Measurements from ENCODE around the gene IKZF4.

IKZF4 gene

GRCh38 chr12:56013482-56013881 lies 7.4 kb upstream of the IKZF4 start:
- H3K9me3 ChIP-seq (ENCODE audit: low read length) = no peaks in the 10 kb centered on the region
- H3K9me2 ChIP-seq (ENCODE audit: low read depth, low read length) = no peaks in the 10 kb centered on the region
- no peak overlapping the region for H3K4me3 ChIP-seq (ENCODE audit: low read depth, low read length, poor library complexity, severe bottlenecking)
- H3K9ac ChIP-seq (ENCODE audit: low read length) = no peak overlapping the region
- H3K4me1 ChIP-seq (ENCODE audit: insufficient read depth, low read length, severe bottlenecking) = peaks cover 8% of the 10 kb centered on the region
- H3F3A ChIP-seq (ENCODE audit: insufficient read depth, low read length) = no peaks in the 10 kb centered on the region
- H3K79me2 ChIP-seq (ENCODE audit: insufficient read depth, low read length) = no peaks in the 10 kb centered on the region
- no peak for TF ChIP-seq EZH2 (IDR thresholded peaks at IDR 0.05; ENCODE audit: borderline replicate concordance, low read length)
- TF ChIP-seq CTCF (IDR thresholded peaks at IDR 0.05; ENCODE audit: low read length) = no peak
- no peak overlapping the region for H3K4me2 ChIP-seq (ENCODE audit: low read length)
- no peak overlapping the region for H2AFZ ChIP-seq (ENCODE audit: low read length)
- H3K27ac ChIP-seq (ENCODE audit: low read depth, low read length, poor library complexity, severe bottlenecking) = no peak overlapping the region
- no peaks in the 10 kb centered on the region for H3K36me3 ChIP-seq (ENCODE audit: insufficient read depth, low read length)
- H3K27me3 ChIP-seq (ENCODE audit: insufficient read depth, low read length) = no peaks in the 10 kb centered on the region
- H4K20me1 ChIP-seq (ENCODE audit: insufficient read depth, low read length) = no peaks in the 10 kb centered on the region

DNA sequence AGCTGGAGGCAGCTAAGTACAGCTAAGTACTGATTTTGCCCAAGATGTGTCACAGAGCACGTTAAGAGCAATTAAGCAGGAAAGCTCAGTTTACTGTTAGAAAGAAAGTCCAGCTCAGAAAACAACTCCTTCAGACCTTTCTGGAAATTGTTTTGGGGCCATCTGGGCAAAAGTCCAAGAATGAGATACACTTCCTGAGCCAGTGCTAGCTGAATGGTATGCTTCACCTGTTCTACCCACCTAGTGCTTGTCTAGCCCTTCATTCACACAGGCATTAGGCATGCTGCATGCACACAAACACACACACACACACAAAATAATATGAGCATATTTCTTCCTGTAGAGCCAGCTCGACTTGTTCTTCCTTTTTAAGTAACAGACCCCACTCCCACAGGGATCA lies 6.6 kb upstream of the IKZF4 start:
- no peak overlapping the region for H3K9ac ChIP-seq (ENCODE audit: low read length)
- no peak overlapping the region for H3K4me3 ChIP-seq (ENCODE audit: low read depth, low read length, poor library complexity, severe bottlenecking)
- no peaks in the 10 kb centered on the region for H4K20me1 ChIP-seq (ENCODE audit: insufficient read depth, low read length)
- peaks cover 8% of the 10 kb centered on the region for H3K4me1 ChIP-seq (ENCODE audit: insufficient read depth, low read length, severe bottlenecking)
- H3K9me3 ChIP-seq (ENCODE audit: low read length) = no peaks in the 10 kb centered on the region
- no peaks in the 10 kb centered on the region for H3F3A ChIP-seq (ENCODE audit: insufficient read depth, low read length)
- H3K27ac ChIP-seq (ENCODE audit: low read depth, low read length, poor library complexity, severe bottlenecking) = no peak overlapping the region
- no peak overlapping the region for H3K4me2 ChIP-seq (ENCODE audit: low read length)
- H3K27me3 ChIP-seq (ENCODE audit: insufficient read depth, low read length) = no peaks in the 10 kb centered on the region
- no peaks in the 10 kb centered on the region for H3K36me3 ChIP-seq (ENCODE audit: insufficient read depth, low read length)
- no peaks in the 10 kb centered on the region for H3K79me2 ChIP-seq (ENCODE audit: insufficient read depth, low read length)
- no peak overlapping the region for H2AFZ ChIP-seq (ENCODE audit: low read length)
- no peak for TF ChIP-seq EZH2 (IDR thresholded peaks at IDR 0.05; ENCODE audit: borderline replicate concordance, low read length)
- TF ChIP-seq CTCF (IDR thresholded peaks at IDR 0.05; ENCODE audit: low read length) = no peak
- no peaks in the 10 kb centered on the region for H3K9me2 ChIP-seq (ENCODE audit: low read depth, low read length)

- no peaks in the 10 kb centered on the region for H4K20me1 ChIP-seq (ENCODE audit: insufficient read depth, low read length)
- no peak overlapping the region for H3K27ac ChIP-seq (ENCODE audit: low read depth, low read length, poor library complexity, severe bottlenecking)
- H3K79me2 ChIP-seq (ENCODE audit: insufficient read depth, low read length) = no peaks in the 10 kb centered on the region
- no peak overlapping the region for H3K4me3 ChIP-seq (ENCODE audit: low read depth, low read length, poor library complexity, severe bottlenecking)
- no peak overlapping the region for H3K9ac ChIP-seq (ENCODE audit: low read length)
- H3K27me3 ChIP-seq (ENCODE audit: insufficient read depth, low read length) = no peaks in the 10 kb centered on the region
- H3F3A ChIP-seq (ENCODE audit: insufficient read depth, low read length) = no peaks in the 10 kb centered on the region
- no peaks in the 10 kb centered on the region for H3K9me2 ChIP-seq (ENCODE audit: low read depth, low read length)
- H3K36me3 ChIP-seq (ENCODE audit: insufficient read depth, low read length) = no peaks in the 10 kb centered on the region
- H3K4me1 ChIP-seq (ENCODE audit: insufficient read depth, low read length, severe bottlenecking) = peaks cover 8% of the 10 kb centered on the region
- H3K4me2 ChIP-seq (ENCODE audit: low read length) = no peak overlapping the region
- H3K9me3 ChIP-seq (ENCODE audit: low read length) = no peaks in the 10 kb centered on the region
- no peak overlapping the region for H2AFZ ChIP-seq (ENCODE audit: low read length)
- TF ChIP-seq CTCF (IDR thresholded peaks at IDR 0.05; ENCODE audit: low read length) = no peak
- TF ChIP-seq EZH2 (IDR thresholded peaks at IDR 0.05; ENCODE audit: borderline replicate concordance, low read length) = no peak
Measured at GRCh38 chr12:56017181-56017580, 3.7 kb upstream of the IKZF4 start.
